Cardiac muscle cell (in vitro differentiated cells and primary cell): ENCODE measurements around the gene CARD16. TPM values are rescaled to one million over a fixed set of nuclear protein-coding genes. Genes with fewer than 3 reads are reported as not detected.

Source experiments
- DNase-seq, 2 donors: peaks; one replicate each; pipeline versions ENCODE4 v3.0.0 to v3.0.0-alpha.2; 2010 to 2017; ENCODE audit warnings: low read depth in 1 of 2, low spot score in 1 of 2
- H3K27ac ChIP-seq: fragments of 200-600 bp; sonication (generic); 2 replicates; pipeline ENCODE4 v1.5.1; 2016
- H3K27me3 ChIP-seq: fragments of 200-600 bp; sonication (generic); 2 replicates; pipeline ENCODE4 v1.6.0; 2016; ENCODE audit warnings: control low read depth
- H3K36me3 ChIP-seq: fragments of 200-600 bp; sonication (generic); 2 replicates; pipeline ENCODE4 v1.5.1; 2016; ENCODE audit warnings: control low read depth
- H3K4me1 ChIP-seq: fragments of 200-600 bp; sonication (generic); 2 replicates; pipeline ENCODE4 v1.8.1; 2017; ENCODE audit warnings: low read depth, mild to moderate bottlenecking, mixed run types
- H3K4me3 ChIP-seq: fragments of 200-600 bp; sonication (generic); 2 replicates; pipeline ENCODE4 v1.5.1; 2016; ENCODE audit warnings: mild to moderate bottlenecking
- H3K9me3 ChIP-seq: fragments of 200-600 bp; sonication (generic); 2 replicates; pipeline ENCODE4 v1.5.1; 2017; ENCODE audit warnings: low read depth, mild to moderate bottlenecking, control low read depth
- polyA plus RNA-seq: library from polyadenylated mRNA; unstranded; fragments of >200 nt; fragmentation: Nextera tagmentation; extraction: Ambion mirVana; gene quantifications from 2 replicates; pipeline ENCODE4 v1.2.1, GENCODE V29; 2016
- total RNA-seq: library from RNA; depleted of rRNA; stranded (reverse); fragments of >200 nt; gene quantifications from 2 replicates; pipeline ENCODE4 v1.2.3, GENCODE V29; 2016
- TF ChIP-seq, protein P1 (sequence below): IDR thresholded peaks from 2 replicates; pipeline ENCODE4 v1.5.1; 2012; ENCODE audit warnings: low read depth, mild to moderate bottlenecking, low read length

Gene CARD16
- total and polyA plus RNA-seq, 2 experiments from 2014 or later = not detected

DNA sequence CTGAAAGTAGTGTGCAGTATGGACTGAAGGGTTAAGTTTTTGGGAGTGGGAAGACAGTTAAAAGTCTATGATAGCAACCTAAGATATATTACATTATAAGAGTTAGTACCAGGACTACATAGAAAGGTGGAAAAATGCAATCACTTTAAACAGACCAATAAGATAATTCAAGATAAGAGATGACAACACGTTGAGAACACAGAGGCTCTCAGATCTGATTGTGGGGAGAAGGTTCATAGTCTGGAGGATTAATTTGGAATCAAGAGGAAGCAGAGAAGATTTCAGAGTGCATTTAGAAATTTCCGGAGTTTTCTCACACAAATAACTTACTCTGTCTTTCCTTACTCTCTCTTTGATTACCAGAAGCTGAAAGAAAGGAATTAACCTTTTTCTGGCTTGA, 22.6 kb downstream of the CARD16 start:
- no peak for DNase-seq

DNA sequence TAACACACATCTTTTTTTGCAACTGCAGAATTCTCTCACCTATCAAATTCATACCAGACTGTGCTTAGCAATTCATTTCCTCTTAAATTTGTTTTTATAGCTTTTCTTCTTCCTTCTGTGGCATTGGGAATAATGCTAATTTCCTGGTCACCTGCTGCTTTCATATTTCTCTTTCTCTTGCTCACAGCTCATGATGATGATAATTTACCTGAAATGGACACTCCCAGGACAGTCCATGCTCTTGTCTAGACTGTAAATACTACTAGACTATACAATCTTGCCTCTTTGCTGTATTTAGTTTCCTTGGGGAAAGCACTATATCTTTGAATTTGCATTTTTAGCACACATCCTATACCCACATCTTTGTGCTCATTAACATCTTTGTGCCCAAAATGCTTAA, 37.7 kb downstream of the CARD16 start:
- TF ChIP-seq, protein P1, sequence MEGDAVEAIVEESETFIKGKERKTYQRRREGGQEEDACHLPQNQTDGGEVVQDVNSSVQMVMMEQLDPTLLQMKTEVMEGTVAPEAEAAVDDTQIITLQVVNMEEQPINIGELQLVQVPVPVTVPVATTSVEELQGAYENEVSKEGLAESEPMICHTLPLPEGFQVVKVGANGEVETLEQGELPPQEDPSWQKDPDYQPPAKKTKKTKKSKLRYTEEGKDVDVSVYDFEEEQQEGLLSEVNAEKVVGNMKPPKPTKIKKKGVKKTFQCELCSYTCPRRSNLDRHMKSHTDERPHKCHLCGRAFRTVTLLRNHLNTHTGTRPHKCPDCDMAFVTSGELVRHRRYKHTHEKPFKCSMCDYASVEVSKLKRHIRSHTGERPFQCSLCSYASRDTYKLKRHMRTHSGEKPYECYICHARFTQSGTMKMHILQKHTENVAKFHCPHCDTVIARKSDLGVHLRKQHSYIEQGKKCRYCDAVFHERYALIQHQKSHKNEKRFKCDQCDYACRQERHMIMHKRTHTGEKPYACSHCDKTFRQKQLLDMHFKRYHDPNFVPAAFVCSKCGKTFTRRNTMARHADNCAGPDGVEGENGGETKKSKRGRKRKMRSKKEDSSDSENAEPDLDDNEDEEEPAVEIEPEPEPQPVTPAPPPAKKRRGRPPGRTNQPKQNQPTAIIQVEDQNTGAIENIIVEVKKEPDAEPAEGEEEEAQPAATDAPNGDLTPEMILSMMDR = no peak
- peaks cover 8% of the 10 kb centered on the region for H3K4me1 ChIP-seq
- H3K27me3 ChIP-seq = no peaks in the 10 kb centered on the region
- H3K27ac ChIP-seq = no peak overlapping the region
- no peak overlapping the region for H3K4me3 ChIP-seq
- no peak for DNase-seq
- H3K9me3 ChIP-seq = no peaks in the 10 kb centered on the region
- no peaks in the 10 kb centered on the region for H3K36me3 ChIP-seq

More for the DNA sequence above, 22.6 kb downstream of the CARD16 start:
- Histone ChIP-seq H3K36me3 (no peaks in the 10 kb centered on the region), H3K4me3 (no peak overlapping the region), H3K27me3 (no peaks in the 10 kb centered on the region), H3K27ac (no peak overlapping the region), H3K4me1 (peaks cover 5% of the 10 kb centered on the region), H3K9me3 (no peaks in the 10 kb centered on the region)
- TF ChIP-seq, protein P1 = no peak

DNA sequence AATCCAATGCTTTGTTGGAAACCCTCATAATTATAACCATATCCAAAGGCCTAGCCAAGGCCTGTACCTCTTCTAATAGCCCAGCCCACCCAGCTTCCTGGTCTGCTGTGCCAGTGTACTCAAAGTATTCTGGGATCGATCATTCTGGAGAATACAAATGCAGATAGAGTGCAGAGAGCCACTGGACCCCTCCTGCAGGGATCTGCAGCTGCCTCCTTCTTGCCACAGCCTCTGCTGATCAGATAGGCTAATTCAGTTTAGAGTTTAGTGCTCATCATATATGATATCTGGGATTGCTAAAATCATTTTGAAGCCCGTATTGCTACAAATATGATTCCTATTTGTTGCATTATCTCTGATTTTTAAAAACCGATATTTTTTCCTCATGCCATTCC, 39.7 kb downstream of the CARD16 start:
- TF ChIP-seq, protein P1 = no peak

DNA sequence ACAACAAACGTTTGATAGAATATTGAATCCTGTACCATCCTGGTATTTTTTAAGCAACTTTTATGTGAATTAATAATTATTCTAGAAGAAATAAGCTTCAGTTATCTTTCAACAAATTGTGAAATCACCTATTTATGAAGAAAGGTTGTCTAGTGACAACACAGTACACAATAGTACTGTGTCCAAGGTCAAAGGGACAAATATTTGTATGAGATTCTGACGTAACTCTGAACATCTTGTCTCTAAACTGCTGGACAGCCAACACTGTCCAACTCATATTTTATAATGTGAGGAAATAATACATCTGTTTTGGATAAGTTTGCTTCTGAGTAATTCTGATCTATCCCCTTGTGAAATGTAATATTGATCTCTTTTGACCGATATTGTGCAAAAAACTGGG, 41.1 kb downstream of the CARD16 start:
- TF ChIP-seq, protein P1 = no peak
- no peak overlapping the region for H3K4me3 ChIP-seq
- no peaks in the 10 kb centered on the region for H3K9me3 ChIP-seq
- no peaks in the 10 kb centered on the region for H3K36me3 ChIP-seq
- H3K27ac ChIP-seq = no peak overlapping the region
- peak in 1 of 2 donors; percentile 36 for DNase-seq
- H3K4me1 ChIP-seq = no peaks in the 10 kb centered on the region
- H3K27me3 ChIP-seq = no peaks in the 10 kb centered on the region

More for the DNA sequence above, 39.7 kb downstream of the CARD16 start:
- Histone ChIP-seq H3K9me3 (no peaks in the 10 kb centered on the region), H3K4me3 (no peak overlapping the region), H3K36me3 (no peaks in the 10 kb centered on the region), H3K27me3 (no peaks in the 10 kb centered on the region), H3K27ac (no peak overlapping the region), H3K4me1 (no peaks in the 10 kb centered on the region)
- DNase-seq = no peak

DNA sequence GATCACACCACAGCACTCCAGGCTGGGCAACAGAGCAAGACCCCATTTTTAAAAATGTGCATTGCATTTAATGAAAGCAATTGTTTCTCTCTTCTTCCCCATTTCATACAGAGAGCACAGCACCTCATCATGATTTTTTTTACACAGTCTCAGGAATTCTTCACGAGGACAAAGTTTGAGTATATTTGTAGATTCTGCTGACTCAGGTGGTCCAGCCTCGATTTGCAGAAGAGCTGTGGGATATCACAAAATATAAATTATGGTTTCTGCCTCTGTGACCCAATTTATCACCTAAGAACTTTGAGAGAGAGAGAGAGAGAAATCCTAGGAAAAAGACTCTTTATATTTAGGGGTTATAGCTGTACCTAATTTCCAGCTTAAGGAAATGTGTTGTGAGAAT, 42.0 kb downstream of the CARD16 start:
- Histone ChIP-seq H3K9me3 (no peaks in the 10 kb centered on the region), H3K27ac (no peak overlapping the region), H3K4me1 (no peaks in the 10 kb centered on the region), H3K27me3 (no peaks in the 10 kb centered on the region), H3K4me3 (no peak overlapping the region), H3K36me3 (no peaks in the 10 kb centered on the region)
- no peak for DNase-seq
- TF ChIP-seq, protein P1 = no peak

DNA sequence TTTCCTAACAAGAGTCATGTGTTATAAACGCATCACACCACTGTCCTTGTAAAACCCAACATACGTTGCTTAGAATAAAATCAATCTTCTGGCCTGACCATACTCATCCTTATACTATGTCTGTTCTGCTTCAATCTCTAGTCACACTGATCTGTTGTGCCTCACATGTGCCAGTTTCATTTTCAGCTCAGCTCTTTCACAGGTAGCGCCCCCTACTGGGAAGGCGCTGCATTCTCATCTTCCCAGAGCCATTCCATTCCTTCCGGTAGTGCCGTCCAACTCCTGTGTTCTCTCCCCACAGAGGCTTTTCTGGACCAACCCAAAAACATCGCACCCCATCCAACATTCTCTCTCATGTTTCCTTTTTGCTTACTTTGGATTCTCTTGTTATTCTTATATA, 44.3 kb downstream of the CARD16 start:
- H3K9me3 ChIP-seq = no peaks in the 10 kb centered on the region
- TF ChIP-seq, protein P1 = peak; percentile 39
- no peak overlapping the region for H3K27ac ChIP-seq
- H3K36me3 ChIP-seq = no peaks in the 10 kb centered on the region
- DNase-seq = no peak
- no peaks in the 10 kb centered on the region for H3K27me3 ChIP-seq
- H3K4me3 ChIP-seq = no peak overlapping the region
- no peaks in the 10 kb centered on the region for H3K4me1 ChIP-seq
